Activated CD8-positive, alpha-beta T cell treated with anti-CD3 and anti-CD28 coated beads for 36 hours (primary cell): ENCODE results near the gene ATIC. TPM values are rescaled to one million over a fixed set of nuclear protein-coding genes. Genes with fewer than 3 reads are reported as not detected.
A peak's percentile ranks its signal among the peaks of the same experiment; 100 is the strongest.

Source experiments
- ATAC-seq: fragments of 200-7000 bp; cut with Tn5 transposase; one replicate; pipeline ENCODE4 v1.10.0; 2021; ENCODE audit warnings: mild to moderate bottlenecking, moderate library complexity
- CTCF ChIA-PET: fragments of 350-600 bp; sonication (Branson Sonifier 250); formaldehyde crosslinking; loops from one replicate; lab custom pipeline; 2021; ENCODE audit warnings: antibody characterized with exemption; lab: Charles Lee
- POLR2A ChIA-PET: fragments of 350-600 bp; sonication (Branson Sonifier 250); formaldehyde crosslinking; loops from one replicate; lab custom pipeline; 2021; ENCODE audit warnings: antibody characterized with exemption; lab: Charles Lee
- DNase-seq: peaks from one replicate; pipeline ENCODE4 v3.0.0-alpha.2; 2020
- H3K27ac Mint-ChIP-seq: one replicate; pipeline ENCODE4 v1.8.0; 2021; ENCODE audit warnings: mild to moderate bottlenecking, mixed read lengths
- H3K27me3 Mint-ChIP-seq: one replicate; pipeline ENCODE4 v1.8.0; 2021; ENCODE audit warnings: mixed read lengths
- H3K36me3 Mint-ChIP-seq: one replicate; pipeline ENCODE4 v1.8.0; 2021; ENCODE audit warnings: low read depth, mixed read lengths
- H3K4me1 Mint-ChIP-seq: one replicate; pipeline ENCODE4 v1.8.0; 2021; ENCODE audit warnings: low read depth, mixed read lengths
- H3K4me3 Mint-ChIP-seq: one replicate; pipeline ENCODE4 v1.8.0; 2021; ENCODE audit warnings: mild to moderate bottlenecking, moderate library complexity, mixed read lengths
- H3K9me3 Mint-ChIP-seq: one replicate; pipeline ENCODE4 v1.8.0; 2021; ENCODE audit warnings: mixed read lengths
- CTCF ChIP-seq: fragments of 200-600 bp; IDR thresholded peaks from one replicate; pipeline ENCODE4 v1.8.0; 2022; ENCODE audit warnings: antibody characterized with exemption, mild to moderate bottlenecking
- intact Hi-C: fragments of 100-400 bp; cut with micrococcal nuclease; formaldehyde crosslinking; loops from one replicate; pipeline ENCODE4 v1.10.0; 2022
- total RNA-seq, 2 experiments: library from RNA; stranded (reverse); gene quantifications; one replicate each; pipeline ENCODE4 v1.2.3, GENCODE V29; 2021

Gene ATIC
- total RNA-seq, 2 experiments from 2014 or later = 309 to 319 TPM

- POLR2A ChIA-PET = no interaction called here
- H3K4me3 Mint-ChIP-seq = no peak overlapping the region
- DNase-seq (no peak), ATAC-seq (no peak)
- intact Hi-C loops = no loop called here
- H3K36me3 Mint-ChIP-seq = no peaks in the 10 kb centered on the region
- no peaks in the 10 kb centered on the region for H3K9me3 Mint-ChIP-seq
- CTCF ChIA-PET = no interaction called here
- H3K4me1 Mint-ChIP-seq = peaks cover 6% of the 10 kb centered on the region
- no peak for TF ChIP-seq CTCF
- H3K27me3 Mint-ChIP-seq = no peaks in the 10 kb centered on the region
- H3K27ac Mint-ChIP-seq = no peak overlapping the region
These were observed 36.0 kb upstream of the ATIC start for GRCh38 chr2:215275824-215276223.

- Mint-ChIP-seq H3K27me3 (no peaks in the 10 kb centered on the region), H3K36me3 (no peaks in the 10 kb centered on the region), H3K4me1 (no peaks in the 10 kb centered on the region), H3K9me3 (no peaks in the 10 kb centered on the region), H3K27ac (no peak overlapping the region), H3K4me3 (no peak overlapping the region)
- TF ChIP-seq CTCF = no peak
- intact Hi-C loops = no loop called here
- DNase-seq = peak; percentile 57
- ATAC-seq = peak; percentile 53
- POLR2A ChIA-PET = no interaction called here
- CTCF ChIA-PET = interaction anchor here (1.6 kb wide), 1 partner anchor 8 kb away, joined by 8 read pairs; no protein-coding TSS in a partner anchor
These were observed 33.9 kb upstream of the ATIC start for GRCh38 chr2:215277944-215278343.

GRCh38 chr2:215280326-215280725 is 31.5 kb upstream of the ATIC start:
- ChIA-PET POLR2A (no interaction called here), CTCF (interaction anchor here (2.3 kb wide), 1 partner anchor 11 kb away, joined by 9 read pairs; no protein-coding TSS in a partner anchor)
- no peak for DNase-seq
- Mint-ChIP-seq H3K9me3 (no peaks in the 10 kb centered on the region), H3K4me1 (no peaks in the 10 kb centered on the region), H3K36me3 (no peaks in the 10 kb centered on the region), H3K27me3 (no peaks in the 10 kb centered on the region), H3K4me3 (no peak overlapping the region), H3K27ac (no peak overlapping the region)
- intact Hi-C loops = no loop called here
- no peak for ATAC-seq
- TF ChIP-seq CTCF = no peak

- ChIA-PET CTCF (interaction anchor here (1.1 kb wide), 2 partner anchors 13 to 18 kb away, joined by 3 read pairs; no protein-coding TSS in a partner anchor), POLR2A (no interaction called here)
- no peaks in the 10 kb centered on the region for H3K4me1 Mint-ChIP-seq
- TF ChIP-seq CTCF = no peak
- H3K27me3 Mint-ChIP-seq = no peaks in the 10 kb centered on the region
- H3K9me3 Mint-ChIP-seq = no peaks in the 10 kb centered on the region
- H3K4me3 Mint-ChIP-seq = no peak overlapping the region
- no peak overlapping the region for H3K27ac Mint-ChIP-seq
- DNase-seq = no peak
- intact Hi-C loops = no loop called here
- no peaks in the 10 kb centered on the region for H3K36me3 Mint-ChIP-seq
- no peak for ATAC-seq
These were observed 28.6 kb upstream of the ATIC start for GRCh38 chr2:215283221-215283620.

- Mint-ChIP-seq H3K4me3 (no peak overlapping the region), H3K27ac (no peak overlapping the region), H3K9me3 (no peaks in the 10 kb centered on the region), H3K36me3 (no peaks in the 10 kb centered on the region), H3K4me1 (no peaks in the 10 kb centered on the region), H3K27me3 (no peaks in the 10 kb centered on the region)
- intact Hi-C loops = no loop called here
- ATAC-seq (no peak), DNase-seq (no peak)
- no peak for TF ChIP-seq CTCF
- ChIA-PET CTCF (no interaction called here), POLR2A (no interaction called here)
These were observed 25.6 kb upstream of the ATIC start for GRCh38 chr2:215286309-215286708.
